GM23338 (cell line): ENCODE data around the gene CD2AP. TPM values are rescaled to one million over a fixed set of nuclear protein-coding genes. Genes with fewer than 3 reads are reported as not detected.

ENCODE experiments used
- ATAC-seq: fragments of 200-7000 bp; cut with Tn5 transposase; 3 replicates; pipeline ENCODE4 v1.9.1; 2020
- DNase-seq: peaks from one replicate; pipeline ENCODE4 v3.0.0-alpha.2; 2015; ENCODE audit warnings: low spot score
- H2AFZ ChIP-seq: fragments of 200-600 bp; sonication (generic); 2 replicates; pipeline ENCODE4 v1.8.0; 2016; ENCODE audit warnings: antibody characterized with exemption, mild to moderate bottlenecking, moderate library complexity
- H3F3A ChIP-seq: fragments of 200-600 bp; sonication (generic); replicated peaks from 2 replicates; pipeline ENCODE4 v1.8.0; 2017; ENCODE audit warnings: antibody characterized with exemption, mixed run types, low read depth
- H3K27ac ChIP-seq: fragments of 200-600 bp; sonication (generic); 2 replicates; pipeline ENCODE4 v1.6.1; 2016; ENCODE audit warnings: low read depth
- H3K27me3 ChIP-seq: fragments of 200-600 bp; sonication (generic); 2 replicates; pipeline ENCODE4 v1.8.0; 2016; ENCODE audit warnings: mild to moderate bottlenecking, mixed run types, moderate library complexity; ENCODE audit not compliant: insufficient read depth
- H3K36me3 ChIP-seq: fragments of 200-600 bp; sonication (generic); 2 replicates; pipeline ENCODE4 v1.8.0; 2016; ENCODE audit warnings: mild to moderate bottlenecking; ENCODE audit not compliant: insufficient read depth
- H3K4me1 ChIP-seq: fragments of 200-600 bp; sonication (generic); 2 replicates; pipeline ENCODE4 v1.8.0; 2016; ENCODE audit warnings: mild to moderate bottlenecking, moderate library complexity; ENCODE audit not compliant: insufficient read depth
- H3K4me2 ChIP-seq: fragments of 200-600 bp; sonication (generic); 2 replicates; pipeline ENCODE4 v1.7.1; 2017; ENCODE audit warnings: mixed run types
- H3K4me3 ChIP-seq: fragments of 200-600 bp; sonication (generic); 2 replicates; pipeline ENCODE4 v1.6.1; 2016; ENCODE audit warnings: mixed run types
- H3K79me2 ChIP-seq: fragments of 200-600 bp; sonication (generic); replicated peaks from 2 replicates; pipeline ENCODE4 v1.8.0; 2017; ENCODE audit warnings: mild to moderate bottlenecking; ENCODE audit not compliant: insufficient read depth
- H3K9me2 ChIP-seq: fragments of 200-600 bp; sonication (generic); 2 replicates; pipeline ENCODE4 v1.8.0; 2017; ENCODE audit not compliant: insufficient read depth
- H4K20me1 ChIP-seq: fragments of 200-600 bp; sonication (generic); replicated peaks from 2 replicates; pipeline ENCODE4 v1.8.0; 2017; ENCODE audit warnings: mild to moderate bottlenecking; ENCODE audit not compliant: insufficient read depth
- H3K27ac Mint-ChIP-seq: 2 replicates; pipeline ENCODE4 v1.8.0; 2020; ENCODE audit warnings: inconsistent platforms, mild to moderate bottlenecking, moderate library complexity, mixed read lengths
- H3K27me3 Mint-ChIP-seq: 3 replicates; pipeline ENCODE4 v1.8.0; 2022; ENCODE audit warnings: low read depth, mild to moderate bottlenecking, moderate library complexity, mixed read lengths, inconsistent platforms; ENCODE audit not compliant: insufficient read depth, poor library complexity
- H3K36me3 Mint-ChIP-seq: 3 replicates; pipeline ENCODE4 v1.8.0; 2021; ENCODE audit warnings: low read depth, mild to moderate bottlenecking, inconsistent platforms, moderate library complexity, mixed read lengths
- H3K4me1 Mint-ChIP-seq: 3 replicates; pipeline ENCODE4 v1.8.0; 2020; ENCODE audit warnings: mild to moderate bottlenecking, inconsistent platforms, mixed read lengths
- H3K4me3 Mint-ChIP-seq: 3 replicates; pipeline ENCODE4 v1.8.0; 2021; ENCODE audit warnings: moderate library complexity, mild to moderate bottlenecking, inconsistent platforms, mixed read lengths
- H3K9me3 Mint-ChIP-seq: 3 replicates; pipeline ENCODE4 v1.8.0; 2020; ENCODE audit warnings: moderate library complexity, mild to moderate bottlenecking, inconsistent platforms, mixed read lengths
- JUNB ChIP-seq: IDR thresholded peaks from one replicate; pipeline ENCODE4 v1.6.1; 2016; ENCODE audit warnings: antibody characterized with exemption; ENCODE audit not compliant: unreplicated experiment
- STAT1 ChIP-seq: IDR thresholded peaks from one replicate; pipeline ENCODE4 v1.6.1; 2016; ENCODE audit warnings: antibody characterized with exemption; ENCODE audit not compliant: unreplicated experiment
- polyA plus RNA-seq: library from polyadenylated mRNA; unstranded; fragments of >200 nt; fragmentation: Nextera tagmentation; extraction: Ambion mirVana; gene quantifications from 2 replicates; pipeline ENCODE4 v1.2.1, GENCODE V29; 2016
- total RNA-seq: library from RNA; depleted of rRNA; stranded (reverse); fragments of >200 nt; shearing (Covaris generic); gene quantifications from 2 replicates; pipeline ENCODE4 v1.2.3, GENCODE V29; 2014
- TF ChIP-seq, protein P1 (sequence below): fragments of 250-450 bp; sonication (Bioruptor Pico); IDR thresholded peaks from 2 replicates; pipeline ENCODE4 v1.5.0; 2020; ENCODE audit warnings: mild to moderate bottlenecking, moderate library complexity
- TF ChIP-seq, protein P2 (sequence below): IDR thresholded peaks from one replicate; pipeline ENCODE4 v1.6.1; 2018; ENCODE audit warnings: antibody characterized with exemption; ENCODE audit not compliant: unreplicated experiment

Gene CD2AP
- total and polyA plus RNA-seq, 2 experiments from 2014 or later, result 38.0 to 93.2 TPM

DNA sequence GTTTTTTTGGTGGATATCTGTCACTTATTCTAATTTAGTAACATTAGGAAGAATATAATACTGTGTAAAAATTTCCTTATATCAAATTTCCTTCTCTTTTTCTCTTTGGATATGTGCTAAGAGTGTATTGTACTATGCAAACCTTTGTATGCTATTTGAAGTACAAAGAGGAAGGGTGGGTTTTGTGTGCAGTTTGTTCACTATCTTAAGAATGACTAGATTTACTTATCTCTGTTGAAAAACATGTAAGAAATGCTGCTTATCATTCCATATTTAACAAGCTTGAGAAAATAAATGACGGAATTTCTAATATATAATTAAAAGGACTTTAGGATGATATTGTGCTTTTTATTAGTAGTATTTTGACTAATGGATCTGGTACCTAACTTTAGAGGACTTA is 13.1 kb downstream of the CD2AP start:
- Histone ChIP-seq H3F3A (no peaks in the 10 kb centered on the region), H3K4me1 (peaks cover 45% of the 10 kb centered on the region), H4K20me1 (peaks cover 31% of the 10 kb centered on the region), H3K36me3 (no peaks in the 10 kb centered on the region), H3K79me2 (peaks cover 100% of the 10 kb centered on the region), H2AFZ (no peak overlapping the region), H3K4me3 (no peak overlapping the region), H3K4me2 (no peak overlapping the region), H3K27me3 (no peaks in the 10 kb centered on the region), H3K27ac (no peak overlapping the region), H3K9me2 (no peaks in the 10 kb centered on the region)
- peaks cover 6% of the 10 kb centered on the region; the same call in 1 of the 3 replicates for H3K36me3 Mint-ChIP-seq
- no peak overlapping the region for H3K27ac Mint-ChIP-seq
- TF ChIP-seq, protein P1, sequence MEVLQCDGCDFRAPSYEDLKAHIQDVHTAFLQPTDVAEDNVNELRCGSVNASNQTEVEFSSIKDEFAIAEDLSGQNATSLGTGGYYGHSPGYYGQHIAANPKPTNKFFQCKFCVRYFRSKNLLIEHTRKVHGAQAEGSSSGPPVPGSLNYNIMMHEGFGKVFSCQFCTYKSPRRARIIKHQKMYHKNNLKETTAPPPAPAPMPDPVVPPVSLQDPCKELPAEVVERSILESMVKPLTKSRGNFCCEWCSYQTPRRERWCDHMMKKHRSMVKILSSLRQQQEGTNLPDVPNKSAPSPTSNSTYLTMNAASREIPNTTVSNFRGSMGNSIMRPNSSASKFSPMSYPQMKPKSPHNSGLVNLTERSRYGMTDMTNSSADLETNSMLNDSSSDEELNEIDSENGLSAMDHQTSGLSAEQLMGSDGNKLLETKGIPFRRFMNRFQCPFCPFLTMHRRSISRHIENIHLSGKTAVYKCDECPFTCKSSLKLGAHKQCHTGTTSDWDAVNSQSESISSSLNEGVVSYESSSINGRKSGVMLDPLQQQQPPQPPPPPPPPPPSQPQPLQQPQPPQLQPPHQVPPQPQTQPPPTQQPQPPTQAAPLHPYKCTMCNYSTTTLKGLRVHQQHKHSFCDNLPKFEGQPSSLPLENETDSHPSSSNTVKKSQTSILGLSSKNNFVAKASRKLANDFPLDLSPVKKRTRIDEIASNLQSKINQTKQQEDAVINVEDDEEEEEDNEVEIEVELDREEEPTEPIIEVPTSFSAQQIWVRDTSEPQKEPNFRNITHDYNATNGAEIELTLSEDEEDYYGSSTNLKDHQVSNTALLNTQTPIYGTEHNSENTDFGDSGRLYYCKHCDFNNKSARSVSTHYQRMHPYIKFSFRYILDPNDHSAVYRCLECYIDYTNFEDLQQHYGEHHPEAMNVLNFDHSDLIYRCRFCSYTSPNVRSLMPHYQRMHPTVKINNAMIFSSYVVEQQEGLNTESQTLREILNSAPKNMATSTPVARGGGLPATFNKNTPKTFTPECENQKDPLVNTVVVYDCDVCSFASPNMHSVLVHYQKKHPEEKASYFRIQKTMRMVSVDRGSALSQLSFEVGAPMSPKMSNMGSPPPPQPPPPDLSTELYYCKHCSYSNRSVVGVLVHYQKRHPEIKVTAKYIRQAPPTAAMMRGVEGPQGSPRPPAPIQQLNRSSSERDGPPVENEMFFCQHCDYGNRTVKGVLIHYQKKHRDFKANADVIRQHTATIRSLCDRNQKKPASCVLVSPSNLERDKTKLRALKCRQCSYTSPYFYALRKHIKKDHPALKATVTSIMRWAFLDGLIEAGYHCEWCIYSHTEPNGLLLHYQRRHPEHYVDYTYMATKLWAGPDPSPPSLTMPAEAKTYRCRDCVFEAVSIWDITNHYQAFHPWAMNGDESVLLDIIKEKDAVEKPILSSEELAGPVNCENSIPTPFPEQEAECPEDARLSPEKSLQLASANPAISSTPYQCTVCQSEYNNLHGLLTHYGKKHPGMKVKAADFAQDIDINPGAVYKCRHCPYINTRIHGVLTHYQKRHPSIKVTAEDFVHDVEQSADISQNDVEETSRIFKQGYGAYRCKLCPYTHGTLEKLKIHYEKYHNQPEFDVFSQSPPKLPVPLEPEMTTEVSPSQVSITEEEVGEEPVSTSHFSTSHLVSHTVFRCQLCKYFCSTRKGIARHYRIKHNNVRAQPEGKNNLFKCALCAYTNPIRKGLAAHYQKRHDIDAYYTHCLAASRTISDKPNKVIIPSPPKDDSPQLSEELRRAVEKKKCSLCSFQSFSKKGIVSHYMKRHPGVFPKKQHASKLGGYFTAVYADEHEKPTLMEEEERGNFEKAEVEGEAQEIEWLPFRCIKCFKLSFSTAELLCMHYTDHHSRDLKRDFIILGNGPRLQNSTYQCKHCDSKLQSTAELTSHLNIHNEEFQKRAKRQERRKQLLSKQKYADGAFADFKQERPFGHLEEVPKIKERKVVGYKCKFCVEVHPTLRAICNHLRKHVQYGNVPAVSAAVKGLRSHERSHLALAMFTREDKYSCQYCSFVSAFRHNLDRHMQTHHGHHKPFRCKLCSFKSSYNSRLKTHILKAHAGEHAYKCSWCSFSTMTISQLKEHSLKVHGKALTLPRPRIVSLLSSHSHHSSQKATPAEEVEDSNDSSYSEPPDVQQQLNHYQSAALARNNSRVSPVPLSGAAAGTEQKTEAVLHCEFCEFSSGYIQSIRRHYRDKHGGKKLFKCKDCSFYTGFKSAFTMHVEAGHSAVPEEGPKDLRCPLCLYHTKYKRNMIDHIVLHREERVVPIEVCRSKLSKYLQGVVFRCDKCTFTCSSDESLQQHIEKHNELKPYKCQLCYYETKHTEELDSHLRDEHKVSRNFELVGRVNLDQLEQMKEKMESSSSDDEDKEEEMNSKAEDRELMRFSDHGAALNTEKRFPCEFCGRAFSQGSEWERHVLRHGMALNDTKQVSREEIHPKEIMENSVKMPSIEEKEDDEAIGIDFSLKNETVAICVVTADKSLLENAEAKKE (CRISPR knock-in tag), result no peak
- TF ChIP-seq STAT1 (no peak), JUNB (no peak)
- TF ChIP-seq, protein P2, sequence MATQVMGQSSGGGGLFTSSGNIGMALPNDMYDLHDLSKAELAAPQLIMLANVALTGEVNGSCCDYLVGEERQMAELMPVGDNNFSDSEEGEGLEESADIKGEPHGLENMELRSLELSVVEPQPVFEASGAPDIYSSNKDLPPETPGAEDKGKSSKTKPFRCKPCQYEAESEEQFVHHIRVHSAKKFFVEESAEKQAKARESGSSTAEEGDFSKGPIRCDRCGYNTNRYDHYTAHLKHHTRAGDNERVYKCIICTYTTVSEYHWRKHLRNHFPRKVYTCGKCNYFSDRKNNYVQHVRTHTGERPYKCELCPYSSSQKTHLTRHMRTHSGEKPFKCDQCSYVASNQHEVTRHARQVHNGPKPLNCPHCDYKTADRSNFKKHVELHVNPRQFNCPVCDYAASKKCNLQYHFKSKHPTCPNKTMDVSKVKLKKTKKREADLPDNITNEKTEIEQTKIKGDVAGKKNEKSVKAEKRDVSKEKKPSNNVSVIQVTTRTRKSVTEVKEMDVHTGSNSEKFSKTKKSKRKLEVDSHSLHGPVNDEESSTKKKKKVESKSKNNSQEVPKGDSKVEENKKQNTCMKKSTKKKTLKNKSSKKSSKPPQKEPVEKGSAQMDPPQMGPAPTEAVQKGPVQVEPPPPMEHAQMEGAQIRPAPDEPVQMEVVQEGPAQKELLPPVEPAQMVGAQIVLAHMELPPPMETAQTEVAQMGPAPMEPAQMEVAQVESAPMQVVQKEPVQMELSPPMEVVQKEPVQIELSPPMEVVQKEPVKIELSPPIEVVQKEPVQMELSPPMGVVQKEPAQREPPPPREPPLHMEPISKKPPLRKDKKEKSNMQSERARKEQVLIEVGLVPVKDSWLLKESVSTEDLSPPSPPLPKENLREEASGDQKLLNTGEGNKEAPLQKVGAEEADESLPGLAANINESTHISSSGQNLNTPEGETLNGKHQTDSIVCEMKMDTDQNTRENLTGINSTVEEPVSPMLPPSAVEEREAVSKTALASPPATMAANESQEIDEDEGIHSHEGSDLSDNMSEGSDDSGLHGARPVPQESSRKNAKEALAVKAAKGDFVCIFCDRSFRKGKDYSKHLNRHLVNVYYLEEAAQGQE, result no peak
- peaks cover 3% of the 10 kb centered on the region for H3K27me3 Mint-ChIP-seq
- H3K4me1 Mint-ChIP-seq, result peaks cover 46% of the 10 kb centered on the region
- ATAC-seq (no peak), DNase-seq (no peak)
- H3K9me3 Mint-ChIP-seq, result no peaks in the 10 kb centered on the region
- no peak overlapping the region for H3K4me3 Mint-ChIP-seq
